ENCODE results near the gene DHX15.
A peak's percentile ranks its signal among the peaks of the same experiment; 100 is the strongest.

Gene DHX15

DNA sequence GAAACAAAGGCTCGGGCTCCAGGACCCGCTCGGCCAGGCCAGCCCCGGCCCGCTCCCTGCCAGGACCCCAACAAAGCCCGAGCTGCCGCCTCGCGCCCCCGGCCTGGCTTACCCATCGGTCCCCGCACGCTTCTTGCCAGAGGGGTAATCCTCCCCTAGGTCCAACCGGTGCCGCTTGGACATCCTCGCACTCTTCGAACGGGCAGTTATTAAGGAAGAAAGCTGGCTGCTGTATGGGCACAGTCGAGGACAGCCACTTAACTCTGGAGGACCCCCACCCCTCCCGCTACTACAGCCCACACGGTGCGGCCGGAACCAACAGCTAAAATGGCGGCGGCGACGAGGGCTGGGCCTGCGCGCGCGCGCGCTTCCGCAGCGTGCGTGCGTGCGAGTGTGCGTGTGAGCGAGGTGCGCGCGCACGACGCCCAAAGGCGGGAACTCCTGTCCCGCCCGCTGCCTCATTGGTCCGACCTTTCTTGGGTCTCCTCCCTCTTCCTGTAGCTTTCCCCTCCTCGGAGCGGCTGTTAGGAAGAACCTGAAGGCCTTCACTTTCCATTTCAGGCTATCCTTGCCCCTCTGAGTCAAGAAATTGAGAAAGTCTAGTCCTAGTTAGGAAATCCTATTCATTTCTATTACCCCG, at the start of gene DHX15:
DHX15 (minus strand) TSS at position 344 of the 640 bp plus-strand sequence; CDS start at position 183, 161 bp downstream.
- DNase-seq (ENCODE audit: low read depth) = peak; percentile 88

- DNase-seq (ENCODE audit: low read depth) = no peak
Observed at GRCh38 chr4:24632011-24632410, 47.7 kb upstream of the DHX15 start.

DNA sequence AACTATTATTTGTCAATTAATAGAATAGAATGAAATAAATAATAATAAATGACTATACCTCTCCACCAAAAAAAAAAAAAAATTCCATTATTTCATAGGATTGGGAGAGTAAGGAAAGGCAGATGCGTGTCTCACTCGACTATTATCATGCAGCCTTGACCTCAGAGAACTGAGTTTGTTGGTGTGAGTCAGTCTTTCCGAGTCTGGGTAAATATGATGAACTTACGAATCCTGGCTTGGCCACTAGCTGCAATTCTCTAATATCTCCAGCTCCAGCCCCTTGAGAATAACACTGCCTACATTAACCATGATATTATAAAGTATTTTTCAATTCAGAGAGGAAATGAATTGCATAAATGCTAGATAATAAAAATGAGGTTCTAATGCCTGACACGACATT, 46.6 kb upstream of the DHX15 start:
- DNase-seq (ENCODE audit: low read depth) = no peak

DNA sequence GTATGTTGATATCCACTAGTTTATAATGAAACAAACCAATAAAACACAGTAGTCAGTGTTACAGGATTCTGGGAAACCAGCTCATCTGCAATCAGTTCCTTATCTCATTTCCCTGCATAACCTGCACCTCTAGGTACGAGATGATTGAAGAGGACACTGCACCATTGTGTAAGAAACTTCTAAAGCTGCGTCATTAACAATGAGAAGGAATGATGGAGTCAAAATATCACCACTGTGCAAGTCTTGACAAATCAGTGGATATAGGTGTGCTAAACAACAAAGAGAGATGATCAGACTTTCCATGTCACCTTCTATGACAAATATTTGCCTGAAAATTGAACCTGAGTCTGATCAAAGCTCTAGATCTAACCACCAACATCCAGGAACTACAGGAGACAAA, 40.7 kb upstream of the DHX15 start:
- DNase-seq (ENCODE audit: low read depth) = no peak

GRCh38 chr4:24624381-24624780, 40.0 kb upstream of the DHX15 start:
- no peak for DNase-seq (ENCODE audit: low read depth)

- no peak for DNase-seq (ENCODE audit: low read depth)
Observed at GRCh38 chr4:24622146-24622834, 37.9 kb upstream of the DHX15 start.

- DNase-seq (ENCODE audit: low read depth) = no peak
Observed at GRCh38 chr4:24615977-24616376, 31.6 kb upstream of the DHX15 start.

GRCh38 chr4:24614881-24615280, 30.5 kb upstream of the DHX15 start:
- DNase-seq (ENCODE audit: low read depth) = no peak

GRCh38 chr4:24613502-24613901, 29.1 kb upstream of the DHX15 start:
- no peak for DNase-seq (ENCODE audit: low read depth)

- DNase-seq (ENCODE audit: low read depth) = no peak
Observed at GRCh38 chr4:24611575-24611974, 27.2 kb upstream of the DHX15 start.

DNA sequence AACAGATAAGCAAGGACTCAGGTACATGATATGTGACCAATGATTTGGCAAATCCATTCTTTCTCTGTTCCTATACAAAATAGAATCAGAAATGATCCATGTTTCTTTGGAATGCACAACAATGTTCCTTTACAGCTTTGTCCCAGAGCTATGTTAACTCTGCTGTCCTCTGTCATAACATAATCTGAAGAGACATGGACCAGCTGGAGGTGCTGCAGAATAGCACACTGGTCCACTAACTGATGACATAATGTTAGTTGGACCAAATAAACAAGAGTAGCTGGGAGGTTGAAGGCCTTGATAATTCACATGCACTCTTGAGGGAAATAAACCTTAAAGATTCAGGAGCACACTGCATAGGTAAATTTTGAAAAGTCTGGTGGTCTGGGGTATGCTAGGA, 23.0 kb upstream of the DHX15 start:
- no peak for DNase-seq (ENCODE audit: low read depth)

DNA sequence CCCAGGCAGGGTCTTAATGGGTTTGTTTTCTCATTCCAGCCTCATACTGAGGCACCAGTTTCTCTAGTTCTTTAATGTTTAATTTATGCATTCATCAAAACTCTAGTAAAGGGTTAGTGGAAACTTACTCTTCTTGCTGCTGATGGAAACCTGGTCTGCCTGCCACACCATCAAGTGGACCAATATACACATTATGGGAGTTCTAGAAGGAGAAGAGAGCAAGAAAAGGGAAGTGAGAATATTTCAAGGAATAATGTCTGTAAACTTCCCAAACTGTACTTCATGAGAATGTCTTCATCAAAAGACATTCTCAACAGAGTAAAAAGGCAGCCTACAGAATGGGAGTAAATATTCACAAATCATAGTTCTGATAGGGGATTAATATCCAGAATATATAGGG, 20.9 kb upstream of the DHX15 start:
- no peak for DNase-seq (ENCODE audit: low read depth)

DNA sequence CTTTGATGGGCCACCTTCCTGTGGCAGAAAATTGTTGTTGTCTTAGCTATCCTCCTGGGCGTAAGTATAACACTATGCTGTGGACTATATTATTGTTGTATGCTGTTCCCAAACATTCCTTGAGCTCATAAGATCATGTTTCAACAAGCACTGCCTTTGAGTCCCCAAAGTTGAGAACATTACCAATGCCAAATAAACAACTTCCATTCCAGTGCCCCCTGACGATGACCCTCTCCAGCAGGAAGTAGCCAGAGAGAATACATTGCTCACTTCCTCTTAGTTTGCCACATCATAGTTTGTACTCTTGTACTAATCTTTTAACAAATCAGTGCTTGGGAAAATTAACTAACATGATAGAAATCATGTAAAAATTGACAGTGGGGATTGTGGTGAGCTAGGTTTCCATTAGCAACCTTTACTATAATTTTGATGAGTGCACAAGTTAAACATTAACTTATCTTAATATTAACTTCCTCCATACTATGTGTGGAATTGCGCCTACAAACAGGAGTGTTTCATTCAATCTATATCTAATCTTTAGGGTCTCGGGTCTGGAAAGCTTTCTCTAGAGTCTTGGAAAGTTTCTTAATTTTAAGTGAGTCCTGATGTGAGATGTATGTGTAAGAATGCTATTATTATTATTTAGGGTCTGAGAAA, 20.3 kb upstream of the DHX15 start:
- no peak for DNase-seq (ENCODE audit: low read depth)

- DNase-seq (ENCODE audit: low read depth) = no peak
Observed at GRCh38 chr4:24603343-24603742, 19.0 kb upstream of the DHX15 start.

DNA sequence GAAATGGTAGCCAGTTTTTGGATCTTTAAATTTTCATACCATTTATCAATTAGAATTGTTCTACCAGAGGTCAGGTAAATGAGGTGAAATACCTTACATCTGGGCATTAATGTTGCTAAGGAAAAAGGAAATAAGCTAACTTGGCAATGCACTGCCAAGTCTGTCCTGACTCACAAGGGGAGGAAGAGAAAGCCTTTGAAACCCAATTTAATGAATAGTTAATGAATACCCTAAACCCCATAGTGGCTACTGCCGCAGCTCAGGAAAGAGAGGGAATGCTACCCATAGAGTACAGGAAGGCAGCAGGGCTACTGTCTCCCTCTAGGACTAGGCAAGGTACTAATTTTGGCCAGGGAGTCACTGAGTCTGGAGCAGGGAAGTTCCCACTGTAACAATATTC, 16.8 kb upstream of the DHX15 start:
- DNase-seq (ENCODE audit: low read depth) = no peak

- DNase-seq (ENCODE audit: low read depth) = no peak
Observed at GRCh38 chr4:24599275-24599674, 14.9 kb upstream of the DHX15 start.

- DNase-seq (ENCODE audit: low read depth) = no peak
Observed at GRCh38 chr4:24598025-24598424, 13.7 kb upstream of the DHX15 start.

DNA sequence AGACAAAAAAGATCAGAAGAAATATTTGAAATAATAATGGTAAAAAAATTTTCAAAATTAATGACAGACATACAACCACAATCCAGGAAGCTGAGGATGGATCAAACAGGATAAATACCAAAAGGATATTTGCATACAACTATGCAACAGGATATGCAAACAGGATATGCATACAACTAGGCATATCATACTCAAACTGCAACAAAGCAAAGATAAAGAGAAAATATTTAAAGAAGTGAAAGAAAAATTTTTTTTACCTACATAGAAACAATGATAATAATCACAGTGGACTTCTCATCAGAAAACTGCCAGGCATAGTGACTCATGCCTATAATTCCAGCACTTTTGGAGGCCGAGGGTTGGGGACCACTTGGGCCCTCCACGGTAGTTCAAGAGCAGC, 11.3 kb upstream of the DHX15 start:
- DNase-seq (ENCODE audit: low read depth) = no peak

- no peak for DNase-seq (ENCODE audit: low read depth)
Observed at GRCh38 chr4:24594887-24595286, 10.5 kb upstream of the DHX15 start.

- no peak for DNase-seq (ENCODE audit: low read depth)
Observed at GRCh38 chr4:24589448-24589847, 5.1 kb upstream of the DHX15 start.

DNA sequence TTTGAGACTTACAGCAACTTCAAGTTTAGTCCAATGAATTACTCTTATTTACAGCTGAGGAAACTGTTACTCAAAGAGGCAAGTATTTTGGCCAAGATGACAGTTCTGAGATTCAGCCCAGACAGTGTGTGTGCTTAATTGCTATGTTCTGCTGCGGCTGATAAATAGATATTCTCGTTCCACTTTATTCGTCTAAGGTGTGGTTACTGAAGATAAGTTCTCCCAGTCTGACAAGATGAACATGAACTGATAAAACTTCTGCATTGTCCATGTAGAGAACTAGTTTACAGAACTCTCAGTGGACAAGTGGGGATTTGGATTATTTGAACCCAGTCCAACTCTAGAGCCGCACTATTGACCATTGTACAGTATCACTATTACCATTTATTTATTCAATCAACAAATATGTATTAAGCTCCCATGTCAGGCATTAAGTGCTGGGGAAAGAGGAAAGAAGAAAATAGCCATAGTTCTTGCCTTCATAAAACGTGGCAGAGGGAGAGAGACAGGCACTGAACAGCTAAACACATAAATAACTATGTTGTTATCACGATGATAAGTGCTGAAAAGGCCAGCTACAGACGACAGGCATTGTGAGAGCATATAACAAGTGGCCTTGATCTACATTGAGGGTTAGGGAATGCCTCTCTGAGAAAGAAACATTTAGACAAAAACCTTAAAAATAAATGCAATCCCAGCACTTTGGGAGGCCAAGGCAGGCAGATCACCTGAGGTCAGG, 4.0 kb upstream of the DHX15 start:
- no peak for DNase-seq (ENCODE audit: low read depth)

DNA sequence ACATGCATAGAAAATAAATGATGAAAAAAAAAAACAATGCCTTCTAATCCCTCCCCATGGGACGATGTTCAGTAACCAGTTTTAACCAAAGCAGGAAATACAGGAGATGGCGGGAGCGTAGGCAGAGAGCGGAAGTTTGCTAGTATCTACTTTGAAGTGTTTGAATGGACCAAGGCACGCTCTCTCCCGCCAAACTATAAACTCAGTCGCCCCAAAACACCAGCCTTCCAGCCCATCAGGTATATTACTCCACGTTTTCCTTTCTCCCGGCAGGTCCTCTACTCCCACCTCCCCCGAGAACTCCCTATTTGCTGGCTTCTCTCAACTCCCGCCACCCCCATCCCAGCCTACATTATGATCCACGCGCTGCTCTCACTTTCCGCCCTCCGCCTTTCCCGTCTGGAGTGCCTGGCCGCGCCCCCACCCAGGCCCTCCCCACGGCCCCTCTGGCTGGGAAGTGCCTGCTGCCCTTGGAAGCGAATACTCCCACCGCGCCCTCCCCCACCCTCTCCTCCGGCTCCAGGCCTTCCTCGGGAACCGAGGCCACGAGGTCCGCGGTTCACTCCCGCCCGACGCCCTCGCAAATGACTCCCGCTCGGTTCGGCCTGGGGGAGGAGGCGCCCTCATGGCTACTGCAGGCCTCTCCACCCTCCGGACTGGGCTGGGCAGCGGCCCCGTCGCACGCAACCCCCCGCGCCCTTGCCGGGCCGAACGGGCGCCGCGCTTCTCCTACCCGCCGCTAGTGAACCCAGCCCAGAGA, 723 bp downstream of the DHX15 start:
- peak; percentile 19 for DNase-seq (ENCODE audit: low read depth)
